K562 (cell line): ENCODE results near the gene BNIP5. TPM values are rescaled to one million over a fixed set of nuclear protein-coding genes. Genes with fewer than 3 reads are reported as not detected.
A peak's percentile ranks its signal among the peaks of the same experiment; 100 is the strongest.

Source experiments
- ATF7 ChIP-seq: fragments of 450-650 bp; IDR thresholded peaks from 2 replicates; pipeline ENCODE4 v1.7.1; 2014; ENCODE audit warnings: mild to moderate bottlenecking, moderate library complexity
- CEBPB ChIP-seq: fragments of 450-650 bp; IDR thresholded peaks from 2 replicates; pipeline ENCODE4 v1.6.1; 2016; ENCODE audit warnings: missing genetic modification characterization, missing compliant biosample characterization
- CEBPG ChIP-seq, 3 experiments: fragments of 200-800 bp in 1 of 3; sonication (Bioruptor generic) in 1 of 3; sonication (generic) in 1 of 3; formaldehyde crosslinking in 1 of 3; IDR thresholded peaks in 2 of 3; conservative IDR thresholded peaks in 1 of 3; 2 replicates each; pipeline versions ENCODE4 v1.6.1 to v1.8.0; 2016 to 2022; ENCODE audit warnings: missing compliant biosample characterization in 2 of 3, missing genetic modification characterization in 2 of 3, mild to moderate bottlenecking in 1 of 3, missing genetic modification reagents in 1 of 3
- GTF2A2 ChIP-seq: IDR thresholded peaks from 2 replicates; pipeline ENCODE4 v1.6.1; 2016; ENCODE audit warnings: mild to moderate bottlenecking, missing genetic modification characterization, missing compliant biosample characterization
- MAFK ChIP-seq: IDR thresholded peaks from 2 replicates; pipeline ENCODE4 v1.6.1; 2011; ENCODE audit warnings: low read length, improper control_type of control experiment
- NCOA4 ChIP-seq: fragments of 450-650 bp; IDR thresholded peaks from 2 replicates; pipeline ENCODE4 v1.6.1; 2018; ENCODE audit warnings: mild to moderate bottlenecking; ENCODE audit not compliant: partially characterized antibody
- POLR2A ChIP-seq: fragments of 450-650 bp; conservative IDR thresholded peaks from 2 replicates; pipeline ENCODE4 v1.6.1; 2016
- POLR2B ChIP-seq: fragments of 450-650 bp; IDR thresholded peaks from 2 replicates; pipeline ENCODE4 v1.6.1; 2018; ENCODE audit warnings: low read depth; ENCODE audit not compliant: partially characterized antibody
- RBM15 ChIP-seq: fragments of 200-400 bp; formaldehyde crosslinking; IDR thresholded peaks from 2 replicates; pipeline ENCODE4 v1.6.1; 2018; ENCODE audit warnings: mild to moderate bottlenecking, low read length, moderate library complexity; ENCODE audit not compliant: insufficient read depth
- SMAD4 ChIP-seq: fragments of 250-450 bp; sonication (Bioruptor Pico); conservative IDR thresholded peaks from 2 replicates; pipeline ENCODE4 v1.8.0; 2021; ENCODE audit warnings: inconsistent platforms, mild to moderate bottlenecking, moderate library complexity
- SNIP1 ChIP-seq: fragments of 450-650 bp; IDR thresholded peaks from 2 replicates; pipeline ENCODE4 v1.7.1; 2017; ENCODE audit warnings: low read depth, mild to moderate bottlenecking
- ZNF174 ChIP-seq: fragments of 250-450 bp; sonication (Bioruptor Pico); IDR thresholded peaks from 2 replicates; pipeline ENCODE4 v1.4.0; 2020; ENCODE audit warnings: mild to moderate bottlenecking
- ZNF551 ChIP-seq: fragments of 250-450 bp; sonication (Bioruptor Pico); IDR thresholded peaks from 2 replicates; pipeline ENCODE4 v1.5.0; 2021; ENCODE audit warnings: mild to moderate bottlenecking, moderate library complexity
- ZNF780A ChIP-seq: fragments of 250-450 bp; sonication (Bioruptor Pico); IDR thresholded peaks from 2 replicates; pipeline ENCODE4 v1.5.0; 2021; ENCODE audit warnings: mild to moderate bottlenecking
- polyA plus RNA-seq, 8 experiments: library from polyadenylated mRNA; depleted of rRNA in 4 of 8; stranded (reverse) in 5 of 8; unstranded in 3 of 8; fragments of >200 nt; fragmentation: Nextera tagmentation in 2 of 8; fragmentation: Illumina TruSeq in 1 of 8; extraction: Ambion mirVana in 2 of 8; extraction: Trizol in 1 of 8; gene quantifications; 2 replicates each; pipeline versions ENCODE4 v1.2.1 to v1.2.3, GENCODE V29; 2011 to 2014; ENCODE audit warnings: inconsistent platforms in 1 of 8, missing spikeins in 1 of 8
- total RNA-seq, 7 experiments: library from RNA; depleted of rRNA in 6 of 7; stranded (reverse); fragments of >200 nt in 6 of 7; fragmentation: Illumina TruSeq in 2 of 7; extraction: Trizol in 2 of 7; gene quantifications; 2 replicates each; pipeline versions ENCODE4 v1.2.1 to v1.2.3, GENCODE V29; 2011 to 2021; ENCODE audit warnings: low replicate concordance in 1 of 7
- TF ChIP-seq, protein P1 (sequence below), 2 experiments: fragments of 450-650 bp; IDR thresholded peaks; 2 replicates each; pipeline ENCODE4 v1.6.1; 2016; ENCODE audit warnings: mild to moderate bottlenecking in 2 of 2, borderline replicate concordance in 1 of 2, low read depth in 1 of 2, moderate library complexity in 1 of 2
- TF ChIP-seq, protein P2 (sequence below), 2 experiments: fragments of 450-650 bp in 1 of 2; sonication (generic) in 1 of 2; formaldehyde crosslinking in 1 of 2; IDR thresholded peaks in 1 of 2; conservative IDR thresholded peaks in 1 of 2; 2 replicates each; pipeline versions ENCODE4 v1.6.1 to v1.8.1; 2016 to 2023; ENCODE audit warnings: mild to moderate bottlenecking in 2 of 2, moderate library complexity in 2 of 2, inconsistent platforms in 1 of 2, missing genetic modification reagents in 1 of 2
- TF ChIP-seq, protein P3 (sequence below): fragments of 450-650 bp; IDR thresholded peaks from 2 replicates; pipeline ENCODE4 v1.6.1; 2016; ENCODE audit warnings: missing biosample characterization, missing genetic modification characterization
- TF ChIP-seq, protein P4 (sequence below): fragments of 450-650 bp; formaldehyde crosslinking; IDR thresholded peaks from 2 replicates; pipeline ENCODE4 v1.4.0; 2022; ENCODE audit warnings: mild to moderate bottlenecking, moderate library complexity

BNIP5 gene
- total and polyA plus RNA-seq, 9 of the 15 experiments (the other 6 are each of a cell fraction or from before 2014, with no cell fraction given): not detected

DNA sequence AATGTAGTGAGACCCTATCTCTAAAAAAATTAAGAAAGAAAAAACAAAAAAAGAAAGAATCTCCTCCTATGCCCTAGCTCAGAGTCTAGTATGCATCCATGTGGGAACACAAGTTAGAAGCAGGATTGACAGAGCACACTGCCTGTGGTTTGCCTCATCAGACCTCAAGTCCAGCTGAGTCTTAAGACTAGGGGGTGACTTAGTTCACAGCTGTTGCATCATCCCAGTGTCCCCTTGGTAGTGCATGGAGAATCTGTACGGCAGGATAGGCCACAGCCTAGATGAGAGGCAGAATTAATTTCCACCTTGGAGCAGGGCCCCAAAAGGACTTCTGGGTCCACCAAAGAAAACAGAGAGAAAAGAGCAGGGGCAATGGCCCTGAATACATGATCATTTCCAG lies 53.1 kb downstream of the BNIP5 start (continued):
- TF ChIP-seq, protein P1, sequence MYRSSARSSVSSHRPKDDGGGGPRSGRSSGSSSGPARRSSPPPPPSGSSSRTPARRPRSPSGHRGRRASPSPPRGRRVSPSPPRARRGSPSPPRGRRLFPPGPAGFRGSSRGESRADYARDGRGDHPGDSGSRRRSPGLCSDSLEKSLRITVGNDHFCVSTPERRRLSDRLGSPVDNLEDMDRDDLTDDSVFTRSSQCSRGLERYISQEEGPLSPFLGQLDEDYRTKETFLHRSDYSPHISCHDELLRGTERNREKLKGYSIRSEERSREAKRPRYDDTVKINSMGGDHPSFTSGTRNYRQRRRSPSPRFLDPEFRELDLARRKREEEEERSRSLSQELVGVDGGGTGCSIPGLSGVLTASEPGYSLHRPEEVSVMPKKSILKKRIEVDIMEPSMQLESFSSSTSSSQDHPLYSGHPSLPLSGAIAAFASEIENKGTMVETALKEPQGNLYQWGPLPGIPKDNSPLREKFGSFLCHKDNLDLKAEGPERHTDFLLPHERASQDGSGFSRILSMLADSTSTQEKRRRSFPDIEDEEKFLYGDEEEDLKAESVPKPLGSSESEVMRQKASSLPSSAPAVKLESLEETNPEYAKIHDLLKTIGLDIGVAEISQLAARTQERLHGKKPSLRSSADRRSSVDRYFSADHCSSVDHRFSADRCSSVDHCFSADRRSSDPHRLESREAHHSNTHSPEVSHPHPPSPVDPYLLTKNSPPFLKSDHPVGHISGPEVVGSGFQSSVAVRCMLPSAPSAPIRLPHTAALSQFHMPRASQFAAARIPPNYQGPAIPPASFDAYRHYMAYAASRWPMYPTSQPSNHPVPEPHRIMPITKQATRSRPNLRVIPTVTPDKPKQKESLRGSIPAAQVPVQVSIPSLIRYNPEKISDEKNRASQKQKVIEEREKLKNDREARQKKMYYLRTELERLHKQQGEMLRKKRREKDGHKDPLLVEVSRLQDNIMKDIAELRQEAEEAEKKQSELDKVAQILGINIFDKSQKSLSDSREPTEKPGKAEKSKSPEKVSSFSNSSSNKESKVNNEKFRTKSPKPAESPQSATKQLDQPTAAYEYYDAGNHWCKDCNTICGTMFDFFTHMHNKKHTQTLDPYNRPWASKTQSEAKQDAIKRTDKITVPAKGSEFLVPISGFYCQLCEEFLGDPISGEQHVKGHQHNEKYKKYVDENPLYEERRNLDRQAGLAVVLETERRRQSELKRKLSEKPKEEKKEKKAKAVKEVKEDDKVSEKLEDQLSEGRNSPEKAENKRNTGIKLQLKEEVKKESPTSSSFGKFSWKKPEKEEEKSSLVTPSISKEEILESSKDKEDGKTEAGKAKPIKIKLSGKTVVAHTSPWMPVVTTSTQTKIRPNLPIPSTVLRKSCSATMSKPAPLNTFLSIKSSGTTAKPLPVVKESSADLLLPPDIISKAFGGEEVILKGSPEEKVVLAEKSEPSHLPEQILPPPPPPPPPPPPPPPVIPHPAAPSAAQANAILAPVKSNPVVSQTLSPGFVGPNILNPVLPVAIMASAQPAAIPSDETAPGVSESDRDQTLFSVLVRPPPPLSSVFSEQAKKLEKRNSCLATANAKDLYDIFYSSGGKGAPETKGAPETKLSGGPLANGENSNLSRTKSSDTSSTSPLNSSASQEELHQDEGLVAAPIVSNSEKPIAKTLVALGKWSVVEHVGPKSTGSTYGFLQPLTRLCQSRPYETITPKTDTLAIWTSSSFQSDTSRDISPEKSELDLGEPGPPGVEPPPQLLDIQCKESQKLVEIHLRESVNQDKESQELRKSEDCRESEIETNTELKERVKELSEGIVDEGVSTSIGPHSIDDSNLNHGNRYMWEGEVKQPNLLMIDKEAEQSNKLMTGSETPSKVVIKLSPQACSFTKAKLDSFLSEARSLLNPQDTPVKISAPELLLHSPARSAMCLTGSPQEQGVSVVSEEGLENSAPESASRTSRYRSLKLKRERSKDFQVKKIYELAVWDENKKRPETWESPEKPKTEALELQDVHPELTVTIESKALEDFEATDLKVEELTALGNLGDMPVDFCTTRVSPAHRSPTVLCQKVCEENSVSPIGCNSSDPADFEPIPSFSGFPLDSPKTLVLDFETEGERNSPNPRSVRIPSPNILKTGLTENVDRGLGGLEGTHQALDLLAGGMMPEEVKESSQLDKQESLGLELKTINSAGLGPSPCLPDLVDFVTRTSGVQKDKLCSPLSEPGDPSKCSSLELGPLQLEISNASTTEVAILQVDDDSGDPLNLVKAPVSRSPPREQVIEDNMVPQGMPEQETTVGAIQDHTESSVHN (IDR thresholded peaks at IDR 0.05; ENCODE audit: borderline replicate concordance in 1 of 2, low read depth in 1 of 2): 0 out of 4 replicates have a peak, but pooled peaks of 1 of the 2 experiments have one; percentile 46
- TF ChIP-seq SNIP1 (no peak), MAFK (no peak), GTF2A2 (no peak), ZNF780A (CRISPR knock-in tag) (no peak), SMAD4 (0 out of 2 replicates have a peak, but pooled peaks have one; percentile 25), ATF7 (0 out of 2 replicates have a peak, but pooled peaks have one; percentile 30), POLR2A (no peak), ZNF551 (CRISPR knock-in tag) (no peak), RBM15 (no peak), CEBPG (CRISPR knock-in tag; IDR thresholded peaks at IDR 0.05) (peak; percentile 72), CEBPG (tag; conservative IDR thresholded peaks at IDR 0.05 in 1 of 2, IDR thresholded peaks at IDR 0.05 in 1 of 2) (peak; percentile 92 to 94), ZNF174 (CRISPR knock-in tag) (no peak), POLR2B (no peak), CEBPB (tag) (peak; percentile 38; the same call in 1 of the 2 replicates), NCOA4 (no peak)
- TF ChIP-seq, protein P2, sequence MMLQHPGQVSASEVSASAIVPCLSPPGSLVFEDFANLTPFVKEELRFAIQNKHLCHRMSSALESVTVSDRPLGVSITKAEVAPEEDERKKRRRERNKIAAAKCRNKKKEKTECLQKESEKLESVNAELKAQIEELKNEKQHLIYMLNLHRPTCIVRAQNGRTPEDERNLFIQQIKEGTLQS (IDR thresholded peaks at IDR 0.05): peak; percentile 92
- TF ChIP-seq, protein P2 (CRISPR knock-in tag; conservative IDR thresholded peaks at IDR 0.05): no peak
- TF ChIP-seq, protein P3, sequence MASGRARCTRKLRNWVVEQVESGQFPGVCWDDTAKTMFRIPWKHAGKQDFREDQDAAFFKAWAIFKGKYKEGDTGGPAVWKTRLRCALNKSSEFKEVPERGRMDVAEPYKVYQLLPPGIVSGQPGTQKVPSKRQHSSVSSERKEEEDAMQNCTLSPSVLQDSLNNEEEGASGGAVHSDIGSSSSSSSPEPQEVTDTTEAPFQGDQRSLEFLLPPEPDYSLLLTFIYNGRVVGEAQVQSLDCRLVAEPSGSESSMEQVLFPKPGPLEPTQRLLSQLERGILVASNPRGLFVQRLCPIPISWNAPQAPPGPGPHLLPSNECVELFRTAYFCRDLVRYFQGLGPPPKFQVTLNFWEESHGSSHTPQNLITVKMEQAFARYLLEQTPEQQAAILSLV (tag): 0 out of 2 replicates have a peak, but pooled peaks have one; percentile 54
- TF ChIP-seq, protein P4, sequence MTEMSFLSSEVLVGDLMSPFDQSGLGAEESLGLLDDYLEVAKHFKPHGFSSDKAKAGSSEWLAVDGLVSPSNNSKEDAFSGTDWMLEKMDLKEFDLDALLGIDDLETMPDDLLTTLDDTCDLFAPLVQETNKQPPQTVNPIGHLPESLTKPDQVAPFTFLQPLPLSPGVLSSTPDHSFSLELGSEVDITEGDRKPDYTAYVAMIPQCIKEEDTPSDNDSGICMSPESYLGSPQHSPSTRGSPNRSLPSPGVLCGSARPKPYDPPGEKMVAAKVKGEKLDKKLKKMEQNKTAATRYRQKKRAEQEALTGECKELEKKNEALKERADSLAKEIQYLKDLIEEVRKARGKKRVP (CRISPR knock-in tag): peak; percentile 87
